ENCODE measurements around the gene ENHO. TPM values are rescaled to one million over a fixed set of nuclear protein-coding genes. Genes with fewer than 3 reads are reported as not detected.
A peak's percentile ranks its signal among the peaks of the same experiment; 100 is the strongest.

Gene ENHO
- total RNA-seq, 2 donors from 2014 or later, result 1.2 to 1.3 TPM

DNA sequence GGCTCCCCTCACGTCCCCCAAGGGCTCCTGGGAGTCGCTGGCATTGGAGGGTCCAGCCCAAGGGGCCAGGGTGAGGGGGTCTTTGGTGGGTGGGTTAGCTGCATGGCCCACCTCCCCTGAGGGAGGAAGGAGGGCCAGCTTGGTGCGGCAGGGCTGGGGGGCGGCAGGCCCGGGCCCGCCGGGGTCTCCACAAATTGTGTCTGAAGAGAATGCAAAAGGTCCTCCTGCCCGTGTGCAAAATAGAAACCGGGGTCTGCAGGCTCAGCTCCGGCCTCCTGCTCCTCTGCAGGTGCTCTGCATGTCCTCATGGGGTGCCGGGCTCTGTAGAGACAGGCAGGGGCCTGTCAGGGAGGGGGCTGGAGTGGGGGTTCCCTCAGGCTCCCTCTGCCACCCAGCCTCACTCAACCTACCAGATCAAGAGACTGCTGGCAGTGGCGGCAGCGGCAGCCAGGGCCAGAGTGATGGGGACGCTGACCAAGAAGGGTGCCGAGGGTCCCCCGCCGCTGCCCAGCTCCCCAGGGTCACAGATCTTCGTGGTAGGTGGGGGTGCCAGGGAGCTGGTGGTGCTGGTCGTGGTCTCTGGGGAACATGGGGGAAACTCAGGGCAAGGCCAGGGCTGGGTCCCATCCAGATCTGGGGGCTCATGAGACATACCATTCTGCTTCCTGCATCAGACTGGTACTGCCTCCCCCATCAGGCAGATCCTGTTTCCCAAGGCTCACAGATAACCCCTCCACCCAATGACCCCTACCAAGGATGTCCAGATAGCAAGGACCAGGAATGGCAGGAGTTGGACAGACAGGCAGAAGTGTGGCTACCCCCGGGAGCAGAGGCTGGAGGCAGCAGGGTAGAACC is 29.2 kb upstream of the ENHO start:
- H3K9ac ChIP-seq (ENCODE audit: low read depth in 2 of 2, low read length in 2 of 2), result no peak overlapping the region
- H3K9me3 ChIP-seq, result no peaks in the 10 kb centered on the region
- TF ChIP-seq, protein P1, sequence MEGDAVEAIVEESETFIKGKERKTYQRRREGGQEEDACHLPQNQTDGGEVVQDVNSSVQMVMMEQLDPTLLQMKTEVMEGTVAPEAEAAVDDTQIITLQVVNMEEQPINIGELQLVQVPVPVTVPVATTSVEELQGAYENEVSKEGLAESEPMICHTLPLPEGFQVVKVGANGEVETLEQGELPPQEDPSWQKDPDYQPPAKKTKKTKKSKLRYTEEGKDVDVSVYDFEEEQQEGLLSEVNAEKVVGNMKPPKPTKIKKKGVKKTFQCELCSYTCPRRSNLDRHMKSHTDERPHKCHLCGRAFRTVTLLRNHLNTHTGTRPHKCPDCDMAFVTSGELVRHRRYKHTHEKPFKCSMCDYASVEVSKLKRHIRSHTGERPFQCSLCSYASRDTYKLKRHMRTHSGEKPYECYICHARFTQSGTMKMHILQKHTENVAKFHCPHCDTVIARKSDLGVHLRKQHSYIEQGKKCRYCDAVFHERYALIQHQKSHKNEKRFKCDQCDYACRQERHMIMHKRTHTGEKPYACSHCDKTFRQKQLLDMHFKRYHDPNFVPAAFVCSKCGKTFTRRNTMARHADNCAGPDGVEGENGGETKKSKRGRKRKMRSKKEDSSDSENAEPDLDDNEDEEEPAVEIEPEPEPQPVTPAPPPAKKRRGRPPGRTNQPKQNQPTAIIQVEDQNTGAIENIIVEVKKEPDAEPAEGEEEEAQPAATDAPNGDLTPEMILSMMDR (IDR thresholded peaks at IDR 0.05), result no peak
- no peaks in the 10 kb centered on the region for H3K27me3 ChIP-seq
- intact Hi-C loops (cut with DNase I), result no loop called here
- H3K27ac ChIP-seq, result no peak overlapping the region
- no peak overlapping the region for H3K4me3 ChIP-seq
- H3K4me1 ChIP-seq, result no peaks in the 10 kb centered on the region
- H3K36me3 ChIP-seq, result no peaks in the 10 kb centered on the region
- no peak for DNase-seq

DNA sequence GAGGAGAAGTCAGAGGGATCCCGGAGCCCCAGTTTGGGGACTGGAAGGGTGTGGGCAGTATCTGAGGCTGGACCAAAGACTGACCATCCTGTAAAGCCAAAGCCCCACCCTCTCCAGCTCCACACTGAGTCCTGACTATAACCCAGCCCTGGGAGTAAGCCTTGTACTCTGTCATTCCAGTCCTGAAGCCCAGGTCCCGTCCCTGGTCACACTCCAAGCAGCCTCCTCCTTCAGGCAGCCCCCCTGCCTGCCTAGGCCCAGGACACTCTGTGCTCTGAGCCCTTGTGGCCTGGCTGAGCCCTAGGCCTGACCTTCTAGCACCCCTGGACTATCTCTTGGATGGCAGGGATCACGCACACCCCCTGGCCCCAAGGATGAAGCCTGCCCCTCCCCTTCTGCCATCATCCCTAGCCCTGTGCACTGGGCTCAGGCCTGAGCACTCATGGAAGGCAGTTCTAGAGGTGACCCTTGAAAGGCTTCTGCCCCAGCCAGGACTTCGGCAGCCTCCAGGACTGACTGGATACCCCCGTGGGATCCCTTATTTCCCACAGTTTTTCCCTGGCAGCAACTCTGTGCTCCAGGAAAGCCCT is 28.0 kb upstream of the ENHO start:
- H3K4me3 ChIP-seq, result no peak overlapping the region
- intact Hi-C loops (cut with DNase I), result no loop called here
- no peaks in the 10 kb centered on the region for H3K27me3 ChIP-seq
- DNase-seq, result no peak
- H3K9ac ChIP-seq (ENCODE audit: low read depth in 2 of 2, low read length in 2 of 2), result no peak overlapping the region
- TF ChIP-seq, protein P1 (IDR thresholded peaks at IDR 0.05), result no peak
- H3K4me1 ChIP-seq, result no peaks in the 10 kb centered on the region
- no peaks in the 10 kb centered on the region for H3K36me3 ChIP-seq
- H3K9me3 ChIP-seq, result no peaks in the 10 kb centered on the region
- no peak overlapping the region for H3K27ac ChIP-seq

DNA sequence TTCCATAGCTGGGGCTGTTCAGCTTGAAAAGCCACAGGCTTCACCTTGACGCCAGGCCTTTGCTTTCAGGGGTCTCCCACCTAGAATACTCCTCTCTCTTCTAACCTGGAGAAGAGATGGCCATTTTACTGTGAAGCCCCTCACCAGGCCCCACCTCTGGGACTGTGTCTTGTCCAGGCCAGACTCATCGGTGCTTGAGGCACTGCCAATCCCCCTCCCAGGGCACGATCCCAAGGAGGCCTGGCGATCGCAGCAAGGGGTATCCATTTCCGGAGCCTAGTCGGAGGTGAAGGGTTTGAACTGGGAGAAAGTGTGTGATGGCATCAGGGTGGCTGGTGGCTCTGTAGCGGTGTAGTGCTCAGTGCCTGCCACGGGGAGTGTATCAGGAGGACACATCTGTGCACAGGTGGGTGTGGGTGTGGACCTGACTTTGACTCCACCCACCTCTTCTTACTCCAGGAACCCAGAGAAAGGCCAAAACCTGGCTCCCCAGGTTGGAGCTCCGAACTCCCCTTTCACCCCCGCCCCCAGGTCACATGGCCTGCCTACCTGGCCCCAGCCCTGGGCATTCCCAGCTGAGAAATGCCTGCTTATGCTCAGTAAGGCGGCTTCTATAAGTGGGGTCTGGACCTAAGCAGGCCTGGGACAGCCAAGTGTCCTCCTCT is 27.4 kb upstream of the ENHO start:
- no peak overlapping the region for H3K27ac ChIP-seq
- no peak for DNase-seq
- TF ChIP-seq, protein P1 (IDR thresholded peaks at IDR 0.05), result no peak
- H3K4me3 ChIP-seq, result no peak overlapping the region
- no peaks in the 10 kb centered on the region for H3K4me1 ChIP-seq
- intact Hi-C loops (cut with DNase I), result no loop called here
- no peaks in the 10 kb centered on the region for H3K36me3 ChIP-seq
- H3K9ac ChIP-seq (ENCODE audit: low read depth in 2 of 2, low read length in 2 of 2), result no peak overlapping the region
- no peaks in the 10 kb centered on the region for H3K9me3 ChIP-seq
- H3K27me3 ChIP-seq, result no peaks in the 10 kb centered on the region

DNA sequence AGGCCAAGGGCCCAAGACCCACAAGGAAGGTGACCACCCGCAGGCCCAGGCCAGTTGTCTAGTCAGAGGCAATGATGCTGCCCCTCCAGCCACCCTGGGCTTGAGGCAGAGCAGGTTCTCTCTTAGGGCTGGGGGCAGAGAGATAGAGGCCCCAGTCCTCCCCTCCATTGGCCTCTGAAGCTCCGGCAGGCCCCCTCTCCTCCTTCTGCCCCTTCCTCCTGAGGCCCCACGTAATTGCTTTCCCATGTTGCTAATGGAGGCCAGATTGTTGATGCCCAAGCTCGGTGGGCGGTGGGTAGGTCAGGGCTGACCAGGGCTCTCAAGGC is 26.6 kb upstream of the ENHO start:
- TF ChIP-seq, protein P1 (IDR thresholded peaks at IDR 0.05), result no peak
- Histone ChIP-seq H3K27ac (no peak overlapping the region), H3K4me3 (no peak overlapping the region), H3K27me3 (no peaks in the 10 kb centered on the region), H3K9me3 (no peaks in the 10 kb centered on the region), H3K36me3 (no peaks in the 10 kb centered on the region), H3K4me1 (no peaks in the 10 kb centered on the region), H3K9ac (ENCODE audit: low read depth in 2 of 2, low read length in 2 of 2) (no peak overlapping the region)
- no peak for DNase-seq
- intact Hi-C loops (cut with DNase I), result loop anchor here (2.0 to 5.0 kb wide), 3 partner anchors 41 to 147 kb away; no protein-coding TSS in a partner anchor

DNA sequence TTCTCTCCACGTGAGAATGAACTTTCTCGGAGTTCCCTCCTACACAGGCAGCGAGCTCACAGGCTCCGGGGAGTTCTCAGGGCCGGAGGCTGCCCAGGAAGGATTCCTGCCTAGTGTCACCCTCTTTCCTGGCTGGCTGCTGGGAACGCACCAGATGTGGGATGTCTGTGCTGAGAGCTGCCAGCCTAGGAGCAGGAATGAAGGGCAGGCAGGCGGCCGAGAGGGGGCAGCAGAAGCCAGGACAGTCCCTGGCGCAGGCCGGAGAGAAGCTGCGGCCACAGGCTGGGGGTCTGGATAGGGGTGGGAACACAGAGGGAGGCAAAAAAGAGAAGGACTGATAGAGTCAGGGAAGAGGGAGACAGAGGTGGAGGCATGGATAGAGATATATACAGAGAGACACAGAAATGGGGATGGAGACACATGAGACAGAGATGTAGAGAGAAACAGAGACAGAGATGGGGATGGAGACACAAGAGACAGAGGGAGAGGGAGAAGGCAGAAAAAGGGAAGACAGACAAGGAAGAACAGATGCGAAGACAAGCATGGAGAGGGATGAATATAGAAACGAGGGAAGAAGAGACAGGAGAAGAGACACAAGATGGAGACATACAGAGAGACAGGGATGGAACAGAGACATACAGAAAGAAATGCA is 25.3 kb upstream of the ENHO start:
- H3K36me3 ChIP-seq, result no peaks in the 10 kb centered on the region
- H3K9ac ChIP-seq (ENCODE audit: low read depth in 2 of 2, low read length in 2 of 2), result no peak overlapping the region
- no peaks in the 10 kb centered on the region for H3K9me3 ChIP-seq
- intact Hi-C loops (cut with DNase I), result loop anchor here (2.0 to 5.0 kb wide), 3 partner anchors 43 to 146 kb away; no protein-coding TSS in a partner anchor
- H3K4me1 ChIP-seq, result no peaks in the 10 kb centered on the region
- TF ChIP-seq, protein P1 (IDR thresholded peaks at IDR 0.05), result peak; percentile 83
- H3K27me3 ChIP-seq, result no peaks in the 10 kb centered on the region
- DNase-seq, result peak; percentile 66
- H3K27ac ChIP-seq, result no peak overlapping the region
- H3K4me3 ChIP-seq, result no peak overlapping the region

All from colonic mucosa (tissue), 4 donors.